HG02852 (cell line): ENCODE data around the gene SLC5A10.
"Not testable (repeated sequence)": the region's sequence is repeated elsewhere in the genome, so short reads cannot be mapped to it uniquely, and the experiment has no call there.

Source experiments
- ATAC-seq: cut with Tn5 transposase; IDR thresholded peaks from one replicate; pipeline ENCODE4 v1.9.1; 2021; ENCODE audit warnings: mild to moderate bottlenecking, moderate library complexity; ENCODE audit not compliant: unreplicated experiment

SLC5A10 gene

GRCh38 chr17:19038007-19038406, 86.0 kb downstream of the SLC5A10 start:
- not testable (repeated sequence) for ATAC-seq

- not testable (repeated sequence) for ATAC-seq
Observed at GRCh38 chr17:19038730-19039129, 86.8 kb downstream of the SLC5A10 start.

- not testable (repeated sequence) for ATAC-seq
Observed at GRCh38 chr17:19040350-19040749, 88.4 kb downstream of the SLC5A10 start.

- not testable (repeated sequence) for ATAC-seq
Observed at GRCh38 chr17:19041871-19042270, 89.9 kb downstream of the SLC5A10 start.

- not testable (repeated sequence) for ATAC-seq
Observed at GRCh38 chr17:19042369-19042768, 90.4 kb downstream of the SLC5A10 start.

- not testable (repeated sequence) for ATAC-seq
Observed at GRCh38 chr17:19043032-19043431, 91.1 kb downstream of the SLC5A10 start.

- ATAC-seq = not testable (repeated sequence)
Observed at GRCh38 chr17:19044643-19045042, 92.7 kb downstream of the SLC5A10 start.

- not testable (repeated sequence) for ATAC-seq
Observed at GRCh38 chr17:19046782-19047375, 94.9 kb downstream of the SLC5A10 start, which contains the start of gene GRAP. GRAP (minus strand) TSS chr17:19046957; CDS start chr17:19046926, 31 bp downstream.

- not testable (repeated sequence) for ATAC-seq
Observed at GRCh38 chr17:19047510-19047909, 95.5 kb downstream of the SLC5A10 start.

GRCh38 chr17:19048826-19049225, 96.9 kb downstream of the SLC5A10 start:
- ATAC-seq = not testable (repeated sequence)

- not testable (repeated sequence) for ATAC-seq
Observed at GRCh38 chr17:19055447-19055846, 103.5 kb downstream of the SLC5A10 start.

GRCh38 chr17:19062009-19062717, 110.2 kb downstream of the SLC5A10 start:
- ATAC-seq = peak; percentile 55

- ATAC-seq = peak; percentile 68
Observed at GRCh38 chr17:19062718-19063325, 110.9 kb downstream of the SLC5A10 start.

GRCh38 chr17:19063326-19063956, 111.5 kb downstream of the SLC5A10 start:
- ATAC-seq = peak; percentile 14

- ATAC-seq = not testable (repeated sequence)
Observed at GRCh38 chr17:19064378-19064777, 112.4 kb downstream of the SLC5A10 start.

- ATAC-seq = peak; percentile 92
Observed at GRCh38 chr17:19070318-19071168, 118.6 kb downstream of the SLC5A10 start.
